ENCODE data around the gene AP5Z1. TPM values are rescaled to one million over a fixed set of nuclear protein-coding genes. Genes with fewer than 3 reads are reported as not detected.

AP5Z1 gene
- total and polyA plus RNA-seq, 2 of the 4 experiments (the other 2 are of a cell fraction): 9.7 to 38.7 TPM

GRCh38 chr7:4800926-4801838 lies 25.8 kb downstream of the AP5Z1 start:
- dilution Hi-C loops (cut with HindIII; ENCODE audit: low sequenced_read_pairs, unreplicated experiment): no loop called here
- no peak overlapping the region for H2AK9ac ChIP-seq (replicated peaks; ENCODE audit: low read depth, low read length, poor library complexity)
- H2BK15ac ChIP-seq (ENCODE audit: low read depth, low read length): no peak overlapping the region
- no peaks in the 10 kb centered on the region for H3K9me3 ChIP-seq (ENCODE audit: control insufficient read depth, insufficient read depth, low read length)
- no peak overlapping the region for H3K27ac ChIP-seq (ENCODE audit: insufficient read depth, low read length)
- intact Hi-C loops (cut with micrococcal nuclease): no loop called here
- H2BK120ac ChIP-seq (ENCODE audit: low read depth, low read length): no peak overlapping the region
- no peak overlapping the region for H3K4ac ChIP-seq (ENCODE audit: low read depth, low read length)
- ATAC-seq (ENCODE audit: low read depth): no peak
- H2BK5ac ChIP-seq (ENCODE audit: low read depth, low read length, poor library complexity, severe bottlenecking): no peak overlapping the region
- in situ Hi-C loops (cut with MboI; ENCODE audit: low sequenced_read_pairs): no loop called here
- H3K14ac ChIP-seq (replicated peaks; ENCODE audit: low read depth, low read length): no peak overlapping the region
- H4K8ac ChIP-seq (ENCODE audit: low read depth in 2 of 2, low read length in 2 of 2): no peak overlapping the region
- no peak for TF ChIP-seq RFX5 (IDR thresholded peaks at IDR 0.05; ENCODE audit: low read depth, low read length)
- no peak for TF ChIP-seq FOS (IDR thresholded peaks at IDR 0.05; ENCODE audit: low read depth, low read length)
- ChIA-PET CTCF (interaction anchor here (1.1 kb wide), 1 partner anchor 284 kb away, joined by 3 read pairs; no protein-coding TSS in a partner anchor), POLR2A (ENCODE audit: unreplicated experiment) (no interaction called here)
- H3K79me1 ChIP-seq (ENCODE audit: low read depth in 1 of 2, low read length in 2 of 2): no peaks in the 10 kb centered on the region
- H3K27me3 ChIP-seq (ENCODE audit: control insufficient read depth, insufficient read depth, low read length): peaks cover 3% of the 10 kb centered on the region; the same call in 1 of the 2 replicates
- no peak for DNase-seq
- no peak overlapping the region for H2BK20ac ChIP-seq (ENCODE audit: low read depth, low read length)
- H3K36me3 ChIP-seq (ENCODE audit: control insufficient read depth, insufficient read depth, low read length): no peaks in the 10 kb centered on the region
- no peak overlapping the region for H4K5ac ChIP-seq (ENCODE audit: low read depth, low read length)
- H4K20me1 ChIP-seq (ENCODE audit: insufficient read depth, low read length): no peaks in the 10 kb centered on the region
- no peak overlapping the region for H3K18ac ChIP-seq (ENCODE audit: low read depth, low read length)
- H4K91ac ChIP-seq (ENCODE audit: insufficient read depth, low read depth, low read length): no peak overlapping the region
- no peak overlapping the region for H3K23ac ChIP-seq (ENCODE audit: low read depth, low read length)
- H3K4me3 ChIP-seq (ENCODE audit: insufficient read depth, low read depth, low read length): no peak overlapping the region
- whole genome bisulfite sequencing, 2 experiments (ENCODE audit: extremely low coverage in 2 of 2, insufficient read length in 1 of 2): 84% methylated on average over 12 of the region's 27 CpGs; no CpG with 5 or more reads in 1 of the 2 experiments
- H3K9me1 ChIP-seq (ENCODE audit: insufficient read depth, low read length): no peaks in the 10 kb centered on the region
- no peak overlapping the region for H3K9ac ChIP-seq (ENCODE audit: low read depth, low read length)
- no peak overlapping the region for H3K56ac ChIP-seq (ENCODE audit: extremely low read depth, insufficient read depth, low read length)
- no peak overlapping the region for H2AK5ac ChIP-seq (ENCODE audit: low read depth, low read length)
- no peaks in the 10 kb centered on the region for H3K4me1 ChIP-seq (ENCODE audit: control insufficient read depth, insufficient read depth, low read length)
- BruUV-seq (replicated peaks): no TSS peak
- no peak overlapping the region for H2AFZ ChIP-seq (replicated peaks; ENCODE audit: low read length, poor library complexity)
- no peak overlapping the region for H3K4me2 ChIP-seq (ENCODE audit: low read depth, low read length)
